Stimulated activated CD4-positive, alpha-beta T cell treated with anti-CD3 and anti-CD28 coated beads, TNF-alpha, amount 100 ng/mL, for 48 hours (primary cell): ENCODE data around the gene IL17REL.

ENCODE experiments used
- DNase-seq, 3 donors: peaks; one replicate each; pipeline ENCODE4 v3.0.0-alpha.2; 2020; ENCODE audit warnings: low read depth in 3 of 3

Gene IL17REL

DNA sequence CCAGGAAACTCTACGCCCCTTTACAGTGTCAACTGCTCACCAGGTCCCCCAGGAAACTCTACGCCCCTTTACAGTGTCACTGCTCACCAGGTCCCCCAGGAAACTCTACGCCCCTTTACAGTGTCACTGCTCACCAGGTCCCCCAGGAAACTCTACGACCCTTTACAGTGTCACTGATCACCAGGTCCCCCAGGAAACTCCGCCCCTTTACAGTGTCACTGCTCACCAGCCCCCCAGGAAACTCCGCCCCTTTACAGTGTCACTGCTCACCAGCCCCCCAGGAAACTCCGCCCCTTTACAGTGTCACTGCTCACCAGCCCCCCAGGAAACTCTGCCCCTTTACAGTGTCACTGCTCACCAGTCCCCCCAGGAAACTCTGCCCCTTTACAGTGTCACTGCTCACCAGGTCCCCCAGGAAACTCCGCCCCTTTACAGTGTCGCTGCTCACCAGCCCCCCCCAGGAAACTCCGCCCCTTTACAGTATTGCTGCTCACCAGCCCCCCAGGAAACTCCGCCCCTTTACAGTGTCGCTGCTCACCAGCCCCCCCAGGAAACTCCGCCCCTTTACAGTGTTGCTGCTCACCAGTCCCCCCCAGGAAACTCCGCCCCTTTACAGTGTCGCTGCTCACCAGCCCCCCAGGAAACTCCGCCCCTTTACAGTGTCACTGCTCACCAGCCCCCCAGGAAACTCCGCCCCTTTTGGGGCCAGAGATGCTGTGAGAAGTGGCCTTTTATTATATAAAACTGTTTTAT is 67.3 kb downstream of the IL17REL start:
- peak in 1 of 3 donors; percentile 53 for DNase-seq
